ENCODE results near the gene IGSF21.

IGSF21 gene

GRCh38 chr1:18329469-18330253 lies 222.1 kb downstream of the IGSF21 start:
- H3K9me3 Mint-ChIP-seq = no peaks in the 10 kb centered on the region
- H3K27me3 Mint-ChIP-seq = no peaks in the 10 kb centered on the region
- H3K4me1 Mint-ChIP-seq = no peaks in the 10 kb centered on the region
- H3K36me3 Mint-ChIP-seq = no peaks in the 10 kb centered on the region
- no peak for DNase-seq
- no peak overlapping the region for H3K27ac Mint-ChIP-seq
- no peak overlapping the region for H3K4me3 Mint-ChIP-seq
- CTCF ChIA-PET = no interaction called here

GRCh38 chr1:18332576-18332975 lies 225.0 kb downstream of the IGSF21 start:
- Mint-ChIP-seq H3K27me3 (no peaks in the 10 kb centered on the region), H3K36me3 (no peaks in the 10 kb centered on the region), H3K4me1 (no peaks in the 10 kb centered on the region), H3K27ac (no peak overlapping the region), H3K9me3 (no peaks in the 10 kb centered on the region), H3K4me3 (no peak overlapping the region)
- DNase-seq = no peak
- CTCF ChIA-PET = no interaction called here

GRCh38 chr1:18333220-18333619 lies 225.6 kb downstream of the IGSF21 start:
- H3K9me3 Mint-ChIP-seq = no peaks in the 10 kb centered on the region
- H3K36me3 Mint-ChIP-seq = no peaks in the 10 kb centered on the region
- H3K4me1 Mint-ChIP-seq = no peaks in the 10 kb centered on the region
- H3K27me3 Mint-ChIP-seq = no peaks in the 10 kb centered on the region
- DNase-seq = no peak
- CTCF ChIA-PET = no interaction called here
- H3K27ac Mint-ChIP-seq = no peak overlapping the region
- no peak overlapping the region for H3K4me3 Mint-ChIP-seq

GRCh38 chr1:18336801-18337200 lies 229.2 kb downstream of the IGSF21 start:
- no peak overlapping the region for H3K4me3 Mint-ChIP-seq
- CTCF ChIA-PET = no interaction called here
- no peaks in the 10 kb centered on the region for H3K9me3 Mint-ChIP-seq
- DNase-seq = no peak
- no peaks in the 10 kb centered on the region for H3K4me1 Mint-ChIP-seq
- H3K27me3 Mint-ChIP-seq = peaks cover 5% of the 10 kb centered on the region
- H3K27ac Mint-ChIP-seq = no peak overlapping the region
- no peaks in the 10 kb centered on the region for H3K36me3 Mint-ChIP-seq

DNA sequence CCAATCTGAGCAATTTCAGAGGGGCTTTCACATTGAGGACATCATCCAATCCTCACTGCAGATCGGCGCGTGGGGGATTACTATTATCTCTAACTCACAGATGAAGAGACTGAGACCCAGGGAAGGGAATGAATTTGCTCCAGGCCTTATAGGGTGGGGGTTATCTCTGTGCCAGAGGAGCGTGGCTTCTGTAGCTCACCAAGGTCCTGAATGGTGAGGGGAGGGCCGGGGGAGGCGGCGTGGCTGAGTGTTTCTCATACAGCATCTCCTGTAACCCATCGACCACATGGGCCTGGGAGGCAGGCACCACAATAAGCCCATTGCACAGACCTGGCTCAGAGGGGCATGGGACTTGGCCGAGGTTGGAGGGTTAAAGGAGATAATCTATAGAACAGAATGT lies 230.2 kb downstream of the IGSF21 start:
- H3K36me3 Mint-ChIP-seq = no peaks in the 10 kb centered on the region
- H3K4me3 Mint-ChIP-seq = no peak overlapping the region
- H3K27me3 Mint-ChIP-seq = peaks cover 5% of the 10 kb centered on the region
- no peaks in the 10 kb centered on the region for H3K4me1 Mint-ChIP-seq
- no peaks in the 10 kb centered on the region for H3K9me3 Mint-ChIP-seq
- DNase-seq = no peak
- H3K27ac Mint-ChIP-seq = no peak overlapping the region
- CTCF ChIA-PET = no interaction called here

GRCh38 chr1:18339161-18339560 lies 231.6 kb downstream of the IGSF21 start:
- Mint-ChIP-seq H3K9me3 (no peaks in the 10 kb centered on the region), H3K4me1 (no peaks in the 10 kb centered on the region), H3K4me3 (no peak overlapping the region), H3K27ac (no peak overlapping the region), H3K36me3 (no peaks in the 10 kb centered on the region), H3K27me3 (peaks cover 5% of the 10 kb centered on the region)
- CTCF ChIA-PET = no interaction called here
- DNase-seq = no peak

DNA sequence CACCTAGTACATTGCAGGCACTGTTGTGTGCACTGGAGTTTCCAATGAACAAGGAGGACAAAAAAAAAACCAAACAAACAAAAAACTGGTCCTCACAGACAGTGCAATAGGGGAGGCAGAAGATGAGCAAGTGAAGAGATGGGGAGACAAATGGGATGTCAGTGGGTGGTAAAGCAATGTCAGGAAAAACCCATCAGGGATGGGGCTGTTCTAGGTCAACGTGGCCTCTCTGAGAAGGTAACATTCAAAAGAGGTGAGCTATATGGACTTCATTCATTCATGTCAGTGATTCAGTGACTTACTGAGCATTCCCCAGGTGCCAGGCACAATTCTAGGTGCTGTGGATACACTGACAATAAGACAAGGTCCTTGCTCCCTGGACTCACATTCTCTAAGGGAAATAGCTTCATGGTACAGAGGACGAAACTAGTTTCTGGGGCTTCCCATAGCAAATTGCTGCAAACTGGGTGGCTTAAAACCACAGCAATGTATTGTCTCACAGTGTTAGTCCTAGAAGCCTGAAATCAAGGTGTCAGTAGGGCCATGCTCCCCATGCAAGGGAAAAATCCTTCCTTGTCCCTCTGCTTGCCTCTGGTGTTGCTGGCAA lies 232.7 kb downstream of the IGSF21 start:
- DNase-seq = no peak
- H3K27ac Mint-ChIP-seq = no peak overlapping the region
- no peak overlapping the region for H3K4me3 Mint-ChIP-seq
- CTCF ChIA-PET = no interaction called here
- H3K4me1 Mint-ChIP-seq = no peaks in the 10 kb centered on the region
- H3K27me3 Mint-ChIP-seq = peaks cover 5% of the 10 kb centered on the region
- H3K9me3 Mint-ChIP-seq = no peaks in the 10 kb centered on the region
- no peaks in the 10 kb centered on the region for H3K36me3 Mint-ChIP-seq

DNA sequence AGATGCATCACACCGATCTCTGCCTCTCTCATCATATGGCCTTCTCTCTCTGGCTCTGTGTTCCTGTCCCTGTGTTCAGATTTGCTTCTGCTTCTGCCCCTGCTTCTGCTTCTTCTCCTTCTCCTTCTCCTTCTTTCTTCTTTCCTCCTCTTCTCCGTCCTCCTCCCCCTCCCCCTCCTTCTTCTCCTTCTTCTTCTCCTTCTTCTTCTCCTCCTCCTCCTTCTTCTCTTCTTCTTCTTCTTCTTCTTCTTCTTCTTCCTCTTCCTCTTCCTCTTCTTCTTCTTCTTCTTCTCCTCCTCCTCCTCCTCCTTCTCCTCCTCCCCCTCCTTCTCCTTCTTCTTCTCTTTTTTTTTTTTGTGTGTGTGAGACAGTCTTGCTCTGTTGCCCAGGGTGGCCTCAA lies 233.2 kb downstream of the IGSF21 start:
- no peak for DNase-seq
- Mint-ChIP-seq H3K9me3 (no peaks in the 10 kb centered on the region), H3K4me3 (no peak overlapping the region), H3K4me1 (no peaks in the 10 kb centered on the region), H3K36me3 (no peaks in the 10 kb centered on the region), H3K27me3 (peaks cover 5% of the 10 kb centered on the region), H3K27ac (no peak overlapping the region)
- CTCF ChIA-PET = no interaction called here

GRCh38 chr1:18341291-18342069 lies 233.9 kb downstream of the IGSF21 start:
- H3K4me3 Mint-ChIP-seq = no peak overlapping the region
- CTCF ChIA-PET = no interaction called here
- no peak overlapping the region for H3K27ac Mint-ChIP-seq
- H3K27me3 Mint-ChIP-seq = peaks cover 6% of the 10 kb centered on the region
- H3K9me3 Mint-ChIP-seq = no peaks in the 10 kb centered on the region
- H3K36me3 Mint-ChIP-seq = no peaks in the 10 kb centered on the region
- no peak for DNase-seq
- H3K4me1 Mint-ChIP-seq = no peaks in the 10 kb centered on the region

DNA sequence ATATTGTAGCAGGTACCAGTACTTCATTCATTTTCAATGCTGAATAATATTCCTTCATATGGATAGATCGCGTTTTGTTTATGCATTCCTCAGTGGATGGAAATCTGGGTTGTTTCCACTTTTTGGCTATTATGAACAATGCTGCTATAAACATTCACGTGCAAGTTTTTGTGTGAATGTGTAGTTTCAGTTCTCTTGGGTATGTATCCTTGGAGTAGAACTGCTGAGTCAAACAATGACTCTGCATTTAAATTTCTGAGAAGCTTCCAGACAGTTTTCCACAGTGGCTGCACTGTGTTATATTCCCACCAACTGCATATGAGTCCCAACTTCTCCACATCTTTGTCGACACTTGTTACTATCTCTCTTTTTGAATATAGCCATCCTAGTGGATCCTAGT lies 235.1 kb downstream of the IGSF21 start:
- peaks cover 9% of the 10 kb centered on the region for H3K27me3 Mint-ChIP-seq
- H3K4me1 Mint-ChIP-seq = no peaks in the 10 kb centered on the region
- no peak overlapping the region for H3K27ac Mint-ChIP-seq
- no peak for DNase-seq
- no peak overlapping the region for H3K4me3 Mint-ChIP-seq
- H3K9me3 Mint-ChIP-seq = no peaks in the 10 kb centered on the region
- no peaks in the 10 kb centered on the region for H3K36me3 Mint-ChIP-seq
- CTCF ChIA-PET = no interaction called here

GRCh38 chr1:18343581-18343980 lies 236.0 kb downstream of the IGSF21 start:
- no peak for DNase-seq
- Mint-ChIP-seq H3K9me3 (no peaks in the 10 kb centered on the region), H3K36me3 (no peaks in the 10 kb centered on the region), H3K4me3 (no peak overlapping the region), H3K27me3 (peaks cover 9% of the 10 kb centered on the region), H3K4me1 (no peaks in the 10 kb centered on the region), H3K27ac (no peak overlapping the region)
- CTCF ChIA-PET = no interaction called here

- Mint-ChIP-seq H3K4me3 (no peak overlapping the region), H3K36me3 (no peaks in the 10 kb centered on the region), H3K9me3 (no peaks in the 10 kb centered on the region), H3K4me1 (no peaks in the 10 kb centered on the region), H3K27ac (no peak overlapping the region), H3K27me3 (peaks cover 9% of the 10 kb centered on the region)
- CTCF ChIA-PET = no interaction called here
- DNase-seq = no peak
Observed at GRCh38 chr1:18344755-18345154, 237.2 kb downstream of the IGSF21 start.

GRCh38 chr1:18347559-18347958 lies 240.0 kb downstream of the IGSF21 start:
- Mint-ChIP-seq H3K36me3 (no peaks in the 10 kb centered on the region), H3K4me1 (no peaks in the 10 kb centered on the region), H3K27ac (no peak overlapping the region), H3K27me3 (peaks cover 15% of the 10 kb centered on the region), H3K4me3 (no peak overlapping the region), H3K9me3 (no peaks in the 10 kb centered on the region)
- CTCF ChIA-PET = no interaction called here
- no peak for DNase-seq

GRCh38 chr1:18348354-18348753 lies 240.8 kb downstream of the IGSF21 start:
- CTCF ChIA-PET = no interaction called here
- Mint-ChIP-seq H3K9me3 (no peaks in the 10 kb centered on the region), H3K4me1 (no peaks in the 10 kb centered on the region), H3K27ac (no peak overlapping the region), H3K4me3 (no peak overlapping the region), H3K36me3 (no peaks in the 10 kb centered on the region), H3K27me3 (peaks cover 21% of the 10 kb centered on the region)
- no peak for DNase-seq

DNA sequence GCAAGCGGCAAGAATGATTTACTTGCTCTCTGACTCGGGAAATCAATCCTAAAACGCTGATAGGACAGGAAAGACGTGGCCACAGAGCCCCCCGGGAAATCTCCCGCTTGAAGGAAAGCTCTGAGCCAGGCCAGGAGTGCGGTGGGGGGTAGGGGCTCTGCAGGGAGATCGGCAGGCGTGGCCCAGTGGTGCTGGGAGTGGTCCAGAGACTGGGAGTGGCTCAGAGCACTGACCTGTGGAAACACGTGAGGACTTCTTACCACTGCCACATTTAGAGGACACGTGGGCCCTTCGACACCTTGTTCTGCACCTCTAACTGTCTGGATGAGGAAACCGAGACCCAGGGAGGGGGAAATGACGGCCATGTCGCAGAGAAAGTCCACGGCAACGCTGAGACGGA lies 243.1 kb downstream of the IGSF21 start:
- Mint-ChIP-seq H3K36me3 (no peaks in the 10 kb centered on the region), H3K27me3 (peaks cover 28% of the 10 kb centered on the region), H3K27ac (no peak overlapping the region), H3K4me1 (no peaks in the 10 kb centered on the region), H3K9me3 (no peaks in the 10 kb centered on the region), H3K4me3 (no peak overlapping the region)
- DNase-seq = no peak
- CTCF ChIA-PET = no interaction called here
